Myocyte (in vitro differentiated cells): Measurements from ENCODE around the gene ZSWIM6. TPM values are rescaled to one million over a fixed set of nuclear protein-coding genes. Genes with fewer than 3 reads are reported as not detected.
A peak's percentile ranks its signal among the peaks of the same experiment; 100 is the strongest.

Source experiments
- DNase-seq: peaks from one replicate; pipeline ENCODE4 v3.0.0-alpha.2; 2012; ENCODE audit warnings: low read depth
- total RNA-seq: library from RNA; depleted of rRNA; stranded (reverse); fragments of >200 nt; gene quantifications from 2 replicates; pipeline ENCODE4 v1.2.3, GENCODE V29; 2014

Gene ZSWIM6
- total RNA-seq, 1 donor from 2014 or later, result 9.7 TPM

GRCh38 chr5:61306531-61307131 is 25.4 kb upstream of the ZSWIM6 start:
- DNase-seq, result peak; percentile 49

- no peak for DNase-seq
Measured at GRCh38 chr5:61307191-61307590, 24.9 kb upstream of the ZSWIM6 start.

- no peak for DNase-seq
Measured at GRCh38 chr5:61307611-61308010, 24.4 kb upstream of the ZSWIM6 start.

- DNase-seq, result no peak
Measured at GRCh38 chr5:61308712-61309111, 23.3 kb upstream of the ZSWIM6 start.

GRCh38 chr5:61309115-61309514 is 22.9 kb upstream of the ZSWIM6 start:
- DNase-seq, result no peak

- DNase-seq, result no peak
Measured at GRCh38 chr5:61311056-61311610, 20.9 kb upstream of the ZSWIM6 start.

GRCh38 chr5:61311836-61312808 is 19.9 kb upstream of the ZSWIM6 start:
- DNase-seq, result peak; percentile 69

- peak; percentile 90 for DNase-seq
Measured at GRCh38 chr5:61313960-61314681, 17.9 kb upstream of the ZSWIM6 start.

GRCh38 chr5:61318376-61318775 is 13.7 kb upstream of the ZSWIM6 start:
- no peak for DNase-seq

- DNase-seq, result peak; percentile 50
Measured at GRCh38 chr5:61319388-61320146, 12.5 kb upstream of the ZSWIM6 start.

- DNase-seq, result no peak
Measured at GRCh38 chr5:61320860-61321259, 11.2 kb upstream of the ZSWIM6 start.

GRCh38 chr5:61321669-61322068 is 10.4 kb upstream of the ZSWIM6 start:
- DNase-seq, result no peak

GRCh38 chr5:61322738-61323725 is 9.0 kb upstream of the ZSWIM6 start:
- DNase-seq, result peak; percentile 32

- DNase-seq, result no peak
Measured at GRCh38 chr5:61327760-61328753, 4.0 kb upstream of the ZSWIM6 start.

- DNase-seq, result no peak
Measured at GRCh38 chr5:61328791-61329549, 3.1 kb upstream of the ZSWIM6 start.

GRCh38 chr5:61329550-61330128 is 2.4 kb upstream of the ZSWIM6 start:
- DNase-seq, result no peak

GRCh38 chr5:61330341-61330844 is 1.7 kb upstream of the ZSWIM6 start:
- peak; percentile 66 for DNase-seq
